ENCODE results near the gene OR13J1.

The OR13J1 gene

GRCh38 chr9:35882263-35882848 is 12.2 kb upstream of the OR13J1 start:
- Histone ChIP-seq H2AK5ac (ENCODE audit: low read length, severe bottlenecking) (no peak overlapping the region), H3K14ac (ENCODE audit: low read length in 2 of 2) (no peak overlapping the region), H3K4ac (ENCODE audit: low read depth in 1 of 2, low read length in 2 of 2) (no peak overlapping the region), H3K27ac (ENCODE audit: low read length, poor library complexity, severe bottlenecking) (no peak overlapping the region), H4K8ac (ENCODE audit: low read length) (no peak overlapping the region), H3K79me1 (replicated peaks; ENCODE audit: low read length, poor library complexity, severe bottlenecking) (no peaks in the 10 kb centered on the region), H2BK12ac (ENCODE audit: low read length in 2 of 2) (no peak overlapping the region), H3K4me1 (ENCODE audit: control insufficient read depth, insufficient read depth, low read depth, low read length) (no peaks in the 10 kb centered on the region), H3K27me3 (ENCODE audit: control insufficient read depth in 1 of 2, insufficient read depth in 1 of 2, low read length in 2 of 2) (no peaks in the 10 kb centered on the region), H3K9me3 (ENCODE audit: control insufficient read depth, low read length) (peaks cover under 1% of the 10 kb centered on the region), H3K23ac (ENCODE audit: low read length in 2 of 2) (no peak overlapping the region), H3K36me3 (ENCODE audit: control insufficient read depth in 1 of 2, insufficient read depth in 2 of 2, low read depth in 1 of 2, low read length in 2 of 2) (no peaks in the 10 kb centered on the region), H3K4me2 (ENCODE audit: low read length, poor library complexity, severe bottlenecking) (no peak overlapping the region), H3K18ac (ENCODE audit: low read depth in 1 of 2, low read length in 2 of 2) (no peak overlapping the region), H2BK15ac (ENCODE audit: low read depth, poor library complexity, severe bottlenecking) (no peak overlapping the region), H2AFZ (ENCODE audit: low read depth, low read length) (no peak overlapping the region), H3K4me3 (ENCODE audit: insufficient read depth in 1 of 2, low read depth in 1 of 2, low read length in 2 of 2) (no peak overlapping the region), H2BK5ac (ENCODE audit: low read depth, low read length, poor library complexity, severe bottlenecking) (no peak overlapping the region), H3K9ac (ENCODE audit: low read length) (peak overlapping the region; percentile 18), H4K91ac (ENCODE audit: low read length) (no peak overlapping the region), H2BK120ac (ENCODE audit: low read depth, low read length) (no peak overlapping the region)
- DNase-seq: peak; percentile 72
- 0% methylated on average over 1 of the region's 4 CpGs for WGBS

GRCh38 chr9:35872505-35872904 is 2.3 kb upstream of the OR13J1 start:
- WGBS: 60% methylated on average over 2 of the region's 3 CpGs
- no peak overlapping the region for H2BK120ac ChIP-seq (ENCODE audit: low read depth, low read length)
- no peak overlapping the region for H2BK5ac ChIP-seq (ENCODE audit: low read depth, low read length, poor library complexity, severe bottlenecking)
- H3K23ac ChIP-seq (ENCODE audit: low read length in 2 of 2): no peak overlapping the region
- H2BK15ac ChIP-seq (ENCODE audit: low read depth, poor library complexity, severe bottlenecking): no peak overlapping the region
- no peak overlapping the region for H4K91ac ChIP-seq (ENCODE audit: low read length)
- H2BK12ac ChIP-seq (ENCODE audit: low read length in 2 of 2): no peak overlapping the region
- H3K4ac ChIP-seq (ENCODE audit: low read depth in 1 of 2, low read length in 2 of 2): no peak overlapping the region
- H3K4me1 ChIP-seq (ENCODE audit: control insufficient read depth, insufficient read depth, low read depth, low read length): peaks cover 2% of the 10 kb centered on the region
- H3K36me3 ChIP-seq (ENCODE audit: control insufficient read depth in 1 of 2, insufficient read depth in 2 of 2, low read depth in 1 of 2, low read length in 2 of 2): no peaks in the 10 kb centered on the region
- H3K4me3 ChIP-seq (ENCODE audit: insufficient read depth in 1 of 2, low read depth in 1 of 2, low read length in 2 of 2): no peak overlapping the region
- H3K9ac ChIP-seq (ENCODE audit: low read length): no peak overlapping the region
- DNase-seq: no peak
- no peak overlapping the region for H2AK5ac ChIP-seq (ENCODE audit: low read length, severe bottlenecking)
- H3K27ac ChIP-seq (ENCODE audit: low read length, poor library complexity, severe bottlenecking): no peak overlapping the region
- H3K9me3 ChIP-seq (ENCODE audit: control insufficient read depth, low read length): peaks cover 18% of the 10 kb centered on the region
- no peak overlapping the region for H2AFZ ChIP-seq (ENCODE audit: low read depth, low read length)
- H3K27me3 ChIP-seq (ENCODE audit: control insufficient read depth in 1 of 2, insufficient read depth in 1 of 2, low read length in 2 of 2): no peaks in the 10 kb centered on the region
- no peaks in the 10 kb centered on the region for H3K79me1 ChIP-seq (replicated peaks; ENCODE audit: low read length, poor library complexity, severe bottlenecking)
- H3K14ac ChIP-seq (ENCODE audit: low read length in 2 of 2): no peak overlapping the region
- H3K18ac ChIP-seq (ENCODE audit: low read depth in 1 of 2, low read length in 2 of 2): no peak overlapping the region
- no peak overlapping the region for H4K8ac ChIP-seq (ENCODE audit: low read length)
- H3K4me2 ChIP-seq (ENCODE audit: low read length, poor library complexity, severe bottlenecking): no peak overlapping the region

- H3K4me2 ChIP-seq (ENCODE audit: low read length, poor library complexity, severe bottlenecking): no peak overlapping the region
- H2BK120ac ChIP-seq (ENCODE audit: low read depth, low read length): no peak overlapping the region
- H3K27me3 ChIP-seq (ENCODE audit: control insufficient read depth in 1 of 2, insufficient read depth in 1 of 2, low read length in 2 of 2): no peaks in the 10 kb centered on the region
- H3K14ac ChIP-seq (ENCODE audit: low read length in 2 of 2): no peak overlapping the region
- H2BK15ac ChIP-seq (ENCODE audit: low read depth, poor library complexity, severe bottlenecking): no peak overlapping the region
- H3K18ac ChIP-seq (ENCODE audit: low read depth in 1 of 2, low read length in 2 of 2): no peak overlapping the region
- no peak overlapping the region for H2AFZ ChIP-seq (ENCODE audit: low read depth, low read length)
- H4K91ac ChIP-seq (ENCODE audit: low read length): no peak overlapping the region
- no peak overlapping the region for H3K27ac ChIP-seq (ENCODE audit: low read length, poor library complexity, severe bottlenecking)
- H2AK5ac ChIP-seq (ENCODE audit: low read length, severe bottlenecking): no peak overlapping the region
- 82% methylated on average over 2 of the region's 3 CpGs for WGBS
- H3K4me3 ChIP-seq (ENCODE audit: insufficient read depth in 1 of 2, low read depth in 1 of 2, low read length in 2 of 2): no peak overlapping the region
- no peaks in the 10 kb centered on the region for H3K36me3 ChIP-seq (ENCODE audit: control insufficient read depth in 1 of 2, insufficient read depth in 2 of 2, low read depth in 1 of 2, low read length in 2 of 2)
- H2BK12ac ChIP-seq (ENCODE audit: low read length in 2 of 2): no peak overlapping the region
- no peaks in the 10 kb centered on the region for H3K79me1 ChIP-seq (replicated peaks; ENCODE audit: low read length, poor library complexity, severe bottlenecking)
- no peak overlapping the region for H3K4ac ChIP-seq (ENCODE audit: low read depth in 1 of 2, low read length in 2 of 2)
- H3K9ac ChIP-seq (ENCODE audit: low read length): no peak overlapping the region
- H2BK5ac ChIP-seq (ENCODE audit: low read depth, low read length, poor library complexity, severe bottlenecking): no peak overlapping the region
- peaks cover 2% of the 10 kb centered on the region for H3K4me1 ChIP-seq (ENCODE audit: control insufficient read depth, insufficient read depth, low read depth, low read length)
- no peak overlapping the region for H3K23ac ChIP-seq (ENCODE audit: low read length in 2 of 2)
- H3K9me3 ChIP-seq (ENCODE audit: control insufficient read depth, low read length): peaks cover 9% of the 10 kb centered on the region
- no peak overlapping the region for H4K8ac ChIP-seq (ENCODE audit: low read length)
- no peak for DNase-seq
Measured at GRCh38 chr9:35871545-35871944, 1.3 kb upstream of the OR13J1 start.

GRCh38 chr9:35869621-35870216 is 482 bp downstream of the OR13J1 start:
- no peak overlapping the region for H2BK5ac ChIP-seq (ENCODE audit: low read depth, low read length, poor library complexity, severe bottlenecking)

More at GRCh38 chr9:35869621-35870216, 482 bp downstream of the OR13J1 start:
- no peak overlapping the region for H3K9ac ChIP-seq (ENCODE audit: low read length)
- WGBS: 91% methylated on average over 19 of the region's 19 CpGs
- no peak overlapping the region for H3K14ac ChIP-seq (ENCODE audit: low read length in 2 of 2)
- H2BK15ac ChIP-seq (ENCODE audit: low read depth, poor library complexity, severe bottlenecking): no peak overlapping the region
- H4K91ac ChIP-seq (ENCODE audit: low read length): no peak overlapping the region
- H4K8ac ChIP-seq (ENCODE audit: low read length): no peak overlapping the region
- H3K18ac ChIP-seq (ENCODE audit: low read depth in 1 of 2, low read length in 2 of 2): no peak overlapping the region
- H2AFZ ChIP-seq (ENCODE audit: low read depth, low read length): no peak overlapping the region
- H3K23ac ChIP-seq (ENCODE audit: low read length in 2 of 2): no peak overlapping the region
- H3K27me3 ChIP-seq (ENCODE audit: control insufficient read depth in 1 of 2, insufficient read depth in 1 of 2, low read length in 2 of 2): peaks cover 3% of the 10 kb centered on the region in 2 experiments
- no peak overlapping the region for H3K4me2 ChIP-seq (ENCODE audit: low read length, poor library complexity, severe bottlenecking)
- no peaks in the 10 kb centered on the region for H3K36me3 ChIP-seq (ENCODE audit: control insufficient read depth in 1 of 2, insufficient read depth in 2 of 2, low read depth in 1 of 2, low read length in 2 of 2)
- H3K4ac ChIP-seq (ENCODE audit: low read depth in 1 of 2, low read length in 2 of 2): no peak overlapping the region
- H3K4me3 ChIP-seq (ENCODE audit: insufficient read depth in 1 of 2, low read depth in 1 of 2, low read length in 2 of 2): no peak overlapping the region
- no peaks in the 10 kb centered on the region for H3K9me3 ChIP-seq (ENCODE audit: control insufficient read depth, low read length)
- peaks cover 2% of the 10 kb centered on the region for H3K4me1 ChIP-seq (ENCODE audit: control insufficient read depth, insufficient read depth, low read depth, low read length)
- H2BK120ac ChIP-seq (ENCODE audit: low read depth, low read length): no peak overlapping the region
- H2AK5ac ChIP-seq (ENCODE audit: low read length, severe bottlenecking): no peak overlapping the region
- H3K79me1 ChIP-seq (replicated peaks; ENCODE audit: low read length, poor library complexity, severe bottlenecking): no peaks in the 10 kb centered on the region
- no peak overlapping the region for H2BK12ac ChIP-seq (ENCODE audit: low read length in 2 of 2)
- no peak for DNase-seq
- H3K27ac ChIP-seq (ENCODE audit: low read length, poor library complexity, severe bottlenecking): no peak overlapping the region

All from mesenchymal stem cell (in vitro differentiated cells and primary cell).